Stimulated activated CD8-positive, alpha-beta memory T cell treated with anti-CD3 and anti-CD28 coated beads, Interleukin-12 subunit alpha, Interleukin-12 subunit beta, amount 100 ng/mL, for 24 hours (primary cell): ENCODE measurements around the gene MAP2K4.

ENCODE experiments used
- DNase-seq: peaks from one replicate; pipeline ENCODE4 v3.0.0-alpha.2; 2020; ENCODE audit errors: extremely low read depth

MAP2K4 gene

GRCh38 chr17:12037970-12038369, 17.3 kb downstream of the MAP2K4 start:
- DNase-seq = no peak

- DNase-seq = no peak
Measured at GRCh38 chr17:12040478-12040877, 19.8 kb downstream of the MAP2K4 start.

GRCh38 chr17:12041312-12041711, 20.6 kb downstream of the MAP2K4 start:
- DNase-seq = no peak

- no peak for DNase-seq
Measured at GRCh38 chr17:12043702-12044101, 23.0 kb downstream of the MAP2K4 start.

- no peak for DNase-seq
Measured at GRCh38 chr17:12046786-12047185, 26.1 kb downstream of the MAP2K4 start.

GRCh38 chr17:12047681-12048376, 27.2 kb downstream of the MAP2K4 start:
- DNase-seq = no peak

- DNase-seq = no peak
Measured at GRCh38 chr17:12048843-12049473, 28.3 kb downstream of the MAP2K4 start.

- no peak for DNase-seq
Measured at GRCh38 chr17:12050646-12051225, 30.1 kb downstream of the MAP2K4 start.

GRCh38 chr17:12053552-12053951, 32.9 kb downstream of the MAP2K4 start:
- DNase-seq = no peak

GRCh38 chr17:12055889-12056288, 35.2 kb downstream of the MAP2K4 start:
- DNase-seq = no peak

- DNase-seq = no peak
Measured at GRCh38 chr17:12057520-12057919, 36.8 kb downstream of the MAP2K4 start.

- no peak for DNase-seq
Measured at GRCh38 chr17:12058535-12058934, 37.9 kb downstream of the MAP2K4 start.

- DNase-seq = no peak
Measured at GRCh38 chr17:12062249-12062648, 41.6 kb downstream of the MAP2K4 start.

GRCh38 chr17:12064395-12064794, 43.7 kb downstream of the MAP2K4 start:
- no peak for DNase-seq

GRCh38 chr17:12067485-12067884, 46.8 kb downstream of the MAP2K4 start:
- DNase-seq = no peak

GRCh38 chr17:12068946-12069345, 48.3 kb downstream of the MAP2K4 start:
- DNase-seq = no peak

- DNase-seq = no peak
Measured at GRCh38 chr17:12070561-12070960, 49.9 kb downstream of the MAP2K4 start.

GRCh38 chr17:12074346-12074745, 53.7 kb downstream of the MAP2K4 start:
- no peak for DNase-seq

- no peak for DNase-seq
Measured at GRCh38 chr17:12077773-12078172, 57.1 kb downstream of the MAP2K4 start.

- no peak for DNase-seq
Measured at GRCh38 chr17:12078791-12079190, 58.1 kb downstream of the MAP2K4 start.

- DNase-seq = no peak
Measured at GRCh38 chr17:12081720-12082119, 61.0 kb downstream of the MAP2K4 start.

GRCh38 chr17:12085076-12085949, 64.6 kb downstream of the MAP2K4 start:
- DNase-seq = no peak
